T follicular helper cell (primary cell): ENCODE data around the gene HPCAL1.
A peak's percentile ranks its signal among the peaks of the same experiment; 100 is the strongest.

Experiments used
- DNase-seq: peaks from one replicate; pipeline ENCODE4 v3.0.0-alpha.2; 2020; ENCODE audit warnings: low read depth

The HPCAL1 gene

GRCh38 chr2:10324095-10324832 lies 21.6 kb downstream of the HPCAL1 start:
- DNase-seq = no peak

GRCh38 chr2:10325278-10326145 lies 22.8 kb downstream of the HPCAL1 start:
- no peak for DNase-seq

GRCh38 chr2:10326151-10326616 lies 23.5 kb downstream of the HPCAL1 start:
- no peak for DNase-seq

GRCh38 chr2:10326707-10327594 lies 24.2 kb downstream of the HPCAL1 start:
- DNase-seq = no peak

GRCh38 chr2:10327896-10328669 lies 25.4 kb downstream of the HPCAL1 start:
- peak; percentile 33 for DNase-seq

GRCh38 chr2:10328670-10329579 lies 26.2 kb downstream of the HPCAL1 start:
- no peak for DNase-seq

- no peak for DNase-seq
These were observed 26.8 kb downstream of the HPCAL1 start for GRCh38 chr2:10329580-10329879.

- DNase-seq = peak; percentile 25
These were observed 27.4 kb downstream of the HPCAL1 start for GRCh38 chr2:10329880-10330699.

- no peak for DNase-seq
These were observed 28.0 kb downstream of the HPCAL1 start for GRCh38 chr2:10330700-10331026.

GRCh38 chr2:10331027-10331701 lies 28.5 kb downstream of the HPCAL1 start:
- peak; percentile 61 for DNase-seq

GRCh38 chr2:10331702-10332401 lies 29.1 kb downstream of the HPCAL1 start:
- DNase-seq = peak; percentile 17

GRCh38 chr2:10332402-10333246 lies 29.9 kb downstream of the HPCAL1 start:
- no peak for DNase-seq

- DNase-seq = no peak
These were observed 30.5 kb downstream of the HPCAL1 start for GRCh38 chr2:10333247-10333613.

GRCh38 chr2:10333966-10334365 lies 31.3 kb downstream of the HPCAL1 start:
- DNase-seq = no peak

- DNase-seq = no peak
These were observed 32.5 kb downstream of the HPCAL1 start for GRCh38 chr2:10335046-10335840.

GRCh38 chr2:10336283-10336682 lies 33.6 kb downstream of the HPCAL1 start:
- no peak for DNase-seq
